GM12891 (cell line): Measurements from ENCODE around the gene JMJD8.

Source experiments
- PAX5 ChIP-seq: IDR thresholded peaks from 2 replicates; pipeline ENCODE4 v1.6.1; 2011; ENCODE audit warnings: low read length, moderate library complexity, mild to moderate bottlenecking; ENCODE audit not compliant: insufficient read depth, severe bottlenecking
- POLR2A ChIP-seq: IDR thresholded peaks from 2 replicates; pipeline ENCODE4 v1.6.1; 2011; ENCODE audit warnings: low read depth, low read length, control low read depth
- POLR2AphosphoS5 ChIP-seq: IDR thresholded peaks from 2 replicates; pipeline ENCODE4 v1.6.1; 2011; ENCODE audit warnings: low read depth, low read length, control low read depth
- POU2F2 ChIP-seq: IDR thresholded peaks from 2 replicates; pipeline ENCODE4 v1.6.1; 2011; ENCODE audit warnings: low read depth, mild to moderate bottlenecking, control low read depth, low read length, moderate library complexity
- SPI1 ChIP-seq: IDR thresholded peaks from 2 replicates; pipeline ENCODE4 v1.6.1; 2011; ENCODE audit warnings: low read depth, low read length, control low read depth
- TAF1 ChIP-seq: IDR thresholded peaks from 2 replicates; pipeline ENCODE4 v1.6.1; 2011; ENCODE audit warnings: low read depth, low read length, control low read depth

DNA sequence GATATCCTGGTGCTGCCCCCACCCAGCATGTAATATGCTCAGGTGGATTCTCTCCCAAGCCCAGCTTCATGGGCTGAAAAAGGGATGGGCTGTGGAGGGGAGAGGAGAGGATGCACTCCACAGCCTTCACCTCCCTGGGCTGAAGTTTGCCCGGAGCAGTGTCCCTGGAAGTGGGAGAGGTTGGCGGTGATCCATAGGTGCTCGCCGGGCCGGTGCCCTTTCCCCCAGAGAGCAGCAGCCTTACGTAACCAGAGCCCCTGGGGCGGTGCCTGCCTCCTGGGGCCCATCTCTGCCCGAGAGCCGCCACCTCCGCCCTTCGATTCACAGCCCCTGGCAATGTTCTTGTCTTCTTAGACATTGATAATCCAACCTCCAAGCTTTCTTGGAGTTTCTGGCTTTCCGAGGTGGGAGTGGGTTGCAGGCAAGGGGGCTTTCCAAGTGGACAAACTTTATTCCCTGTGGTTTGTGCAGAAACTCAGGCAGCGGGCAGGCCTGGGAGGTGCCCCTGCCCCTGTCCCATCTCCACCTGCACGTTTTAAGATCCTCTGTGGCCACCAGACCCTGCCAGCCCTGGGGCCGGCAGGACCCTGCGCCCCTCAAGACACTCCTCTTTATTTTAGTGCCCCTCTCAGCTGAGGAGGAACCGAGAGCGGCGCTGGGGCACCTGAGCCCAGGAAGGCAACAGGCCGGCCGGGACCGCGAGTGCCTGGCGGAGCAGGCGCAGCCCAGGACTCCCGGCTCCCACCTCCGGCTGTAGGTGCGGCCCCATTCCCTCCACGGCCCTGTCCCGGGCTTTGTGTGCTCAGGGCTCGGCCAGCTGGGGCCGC is 38.1 kb downstream of the JMJD8 start:
- TF ChIP-seq POLR2AphosphoS5 (no peak), POLR2A (no peak), PAX5 (no peak), TAF1 (no peak), SPI1 (no peak), POU2F2 (no peak)
